CD4-positive, alpha-beta T cell treated with Interleukin-4 for 4 hours (primary cell): ENCODE measurements around the gene FRY.

Experiments
- DNase-seq: peaks from one replicate; pipeline ENCODE4 v3.0.0-alpha.2; 2020

FRY gene

DNA sequence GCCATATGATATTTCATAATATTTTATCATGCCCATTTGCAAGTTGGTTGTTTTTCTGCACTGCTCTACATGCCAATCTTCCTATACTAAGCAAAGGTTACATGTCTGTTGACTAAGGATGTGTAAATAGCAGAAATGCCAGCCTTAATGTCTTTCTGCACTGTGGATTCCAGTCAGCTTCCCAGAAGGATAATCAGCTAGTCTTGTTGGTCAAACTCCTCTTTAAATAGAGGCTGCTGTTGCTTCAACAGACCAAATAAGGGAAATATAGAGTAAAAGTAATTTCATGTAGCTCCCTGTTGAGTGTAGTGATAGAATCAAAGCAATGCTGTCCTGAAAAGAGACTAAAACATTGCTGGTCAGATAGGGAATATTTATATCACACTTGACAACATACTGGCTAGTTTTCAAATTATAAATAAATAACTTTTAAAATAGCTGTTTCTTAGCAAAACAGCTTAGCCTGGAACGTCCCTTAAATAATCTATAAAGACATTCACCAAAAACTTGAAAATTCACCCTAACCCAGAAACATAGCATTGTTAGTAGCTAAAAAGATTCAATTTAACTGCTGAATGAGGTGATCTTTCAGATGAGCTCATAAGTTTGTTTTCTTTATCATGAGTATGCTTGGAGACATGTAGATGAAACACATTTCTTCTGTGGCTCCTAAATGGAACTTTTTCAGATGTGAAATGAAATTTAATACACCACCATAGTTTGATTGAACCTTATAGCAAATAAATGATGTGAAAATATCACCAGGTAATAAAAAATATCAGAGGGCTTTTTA is 56.6 kb downstream of the FRY start:
- no peak for DNase-seq

DNA sequence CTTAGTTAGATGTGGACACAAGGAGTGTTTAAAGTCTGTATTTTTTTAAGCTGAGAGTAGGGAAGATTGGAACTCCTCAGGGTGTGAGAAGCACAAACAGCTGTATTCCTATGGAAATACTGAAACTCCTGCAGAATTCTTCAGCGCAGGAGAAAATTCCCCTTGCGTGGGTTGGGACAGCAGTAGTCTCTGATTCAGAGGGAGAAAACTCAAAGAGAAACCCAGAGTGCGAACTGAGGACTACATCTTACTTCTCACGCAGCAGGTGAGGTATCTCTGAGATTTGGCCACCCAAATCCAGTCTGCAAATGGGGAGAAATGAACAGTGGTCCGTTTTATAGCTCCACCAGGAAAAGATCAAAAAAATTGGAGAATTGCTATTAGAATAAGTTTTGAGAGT is 60.9 kb downstream of the FRY start:
- no peak for DNase-seq

GRCh38 chr13:32093006-32093405 is 61.4 kb downstream of the FRY start:
- no peak for DNase-seq

DNA sequence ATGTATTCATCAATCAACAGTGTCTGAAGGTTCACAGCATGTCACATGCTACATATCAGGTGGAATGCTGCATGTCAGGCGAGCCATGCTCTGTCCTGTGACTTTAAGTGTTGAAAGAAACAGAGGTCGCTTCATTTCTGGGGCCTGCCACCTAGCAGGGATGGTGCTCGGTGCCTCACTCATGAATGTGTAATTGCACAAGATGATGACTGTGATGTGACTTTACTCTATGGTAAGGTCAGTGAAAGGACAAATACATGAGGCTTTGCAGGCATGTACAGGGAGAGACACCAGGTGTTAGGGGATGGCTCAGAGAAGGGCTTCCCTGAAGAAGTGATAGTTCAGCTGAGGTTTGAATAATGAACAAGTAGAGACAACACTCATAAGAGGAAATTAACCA is 66.7 kb downstream of the FRY start:
- DNase-seq: no peak

DNA sequence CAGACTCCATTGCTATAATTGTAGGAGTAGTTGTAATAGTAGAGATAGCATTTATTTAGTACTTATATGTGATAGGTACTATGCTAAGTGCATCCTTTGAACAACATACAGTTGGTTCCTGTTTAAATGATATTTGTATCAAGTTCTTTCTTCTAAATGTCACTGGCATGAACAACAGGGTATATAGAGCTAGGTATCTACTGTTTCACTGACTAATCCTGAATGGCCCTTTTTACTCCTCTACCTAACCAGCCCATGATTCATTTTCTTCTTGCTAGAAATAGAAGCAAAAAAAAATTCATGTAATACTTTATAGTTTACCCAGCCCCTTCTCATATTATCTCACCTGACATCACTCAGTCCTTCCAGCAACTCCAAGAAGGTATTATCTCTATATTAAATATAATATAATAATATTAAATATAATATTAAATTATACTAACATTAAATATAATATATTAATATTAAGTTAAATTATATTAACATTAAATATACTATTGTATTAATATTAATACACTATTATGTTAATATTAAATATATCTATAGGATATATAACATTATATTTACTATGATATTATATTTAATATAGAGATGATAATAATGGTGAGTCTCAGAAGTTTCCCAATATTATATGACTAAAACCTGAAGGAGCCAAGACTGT is 74.2 kb downstream of the FRY start:
- no peak for DNase-seq

DNA sequence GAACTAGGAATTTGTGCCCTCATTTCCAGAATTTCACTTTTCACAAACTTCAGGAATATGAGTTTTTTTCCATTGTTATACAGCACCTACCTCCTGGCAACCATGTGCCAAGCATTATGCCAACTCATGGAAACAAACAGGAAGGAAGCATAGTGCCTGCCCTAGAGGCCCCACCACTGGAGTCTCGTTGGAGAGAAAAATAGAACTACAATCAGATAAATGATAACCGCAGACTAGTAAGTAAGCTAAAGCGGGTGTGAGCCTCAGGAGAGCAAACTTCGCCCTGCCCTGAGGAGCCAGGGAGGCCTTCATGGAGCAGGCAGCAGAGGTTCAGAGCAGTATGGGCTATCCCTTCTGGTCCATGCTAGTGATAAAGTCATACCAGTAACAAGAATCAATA is 75.9 kb downstream of the FRY start:
- DNase-seq: no peak

DNA sequence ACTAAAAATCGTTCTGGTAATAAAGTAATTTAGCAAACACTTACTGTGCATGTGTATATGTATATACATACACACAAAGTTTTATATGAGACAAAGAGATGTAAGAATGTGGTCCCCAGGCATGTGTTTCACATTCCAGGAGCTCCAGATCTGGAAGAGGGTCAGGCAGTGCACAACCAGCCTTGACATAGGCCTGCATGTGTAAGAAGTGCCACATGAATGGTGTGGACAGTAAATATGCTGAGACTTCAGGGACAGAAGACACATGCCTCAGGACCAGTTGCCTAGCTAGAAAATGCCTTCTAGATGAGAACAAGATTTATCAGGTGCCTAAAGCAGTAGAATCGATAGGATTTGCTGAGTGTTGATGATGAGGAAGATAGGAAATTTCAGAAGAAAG is 76.4 kb downstream of the FRY start:
- no peak for DNase-seq

- no peak for DNase-seq
These were observed 82.0 kb downstream of the FRY start for GRCh38 chr13:32113532-32113931.

GRCh38 chr13:32114284-32114950 is 82.8 kb downstream of the FRY start:
- DNase-seq: no peak

DNA sequence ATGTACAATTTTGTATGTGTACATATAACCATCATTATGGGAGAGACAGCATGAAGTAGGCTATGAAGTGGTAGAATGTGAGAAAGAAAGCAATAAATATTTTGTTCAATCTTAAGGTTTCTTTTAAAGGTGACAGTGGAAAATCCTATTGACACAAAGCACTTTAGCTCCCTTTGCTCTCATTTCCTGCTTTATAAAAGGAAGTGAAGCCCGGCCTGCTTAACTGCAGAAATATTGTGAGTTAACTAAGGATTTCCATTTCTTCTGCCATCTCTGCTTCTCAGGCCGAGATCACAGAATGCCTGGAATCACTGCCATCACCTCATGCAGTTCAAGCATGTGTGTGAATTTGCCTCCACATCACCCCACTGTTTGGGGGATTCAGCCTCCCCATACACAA is 83.5 kb downstream of the FRY start:
- no peak for DNase-seq

DNA sequence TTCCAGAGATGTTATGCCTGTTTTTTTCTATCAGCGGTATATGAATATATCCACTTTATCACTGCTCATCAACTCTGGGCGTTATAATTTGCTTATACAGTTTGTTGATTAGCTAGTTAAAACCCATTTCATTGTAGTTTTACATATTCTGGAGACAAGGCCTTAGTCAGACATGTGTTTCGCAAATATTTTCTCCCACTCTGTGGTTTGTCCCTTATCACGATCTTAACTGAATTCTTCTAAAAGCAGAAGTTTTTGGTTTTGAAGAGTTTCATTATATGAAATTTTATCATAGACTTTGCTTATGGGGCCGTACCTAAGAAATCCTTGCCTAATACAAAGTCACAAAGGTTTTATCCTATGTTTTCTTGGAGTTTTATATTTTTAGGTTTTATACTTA is 84.6 kb downstream of the FRY start:
- DNase-seq: no peak

- no peak for DNase-seq
These were observed 85.4 kb downstream of the FRY start for GRCh38 chr13:32117001-32117400.

- DNase-seq: no peak
These were observed 86.1 kb downstream of the FRY start for GRCh38 chr13:32117701-32118100.

DNA sequence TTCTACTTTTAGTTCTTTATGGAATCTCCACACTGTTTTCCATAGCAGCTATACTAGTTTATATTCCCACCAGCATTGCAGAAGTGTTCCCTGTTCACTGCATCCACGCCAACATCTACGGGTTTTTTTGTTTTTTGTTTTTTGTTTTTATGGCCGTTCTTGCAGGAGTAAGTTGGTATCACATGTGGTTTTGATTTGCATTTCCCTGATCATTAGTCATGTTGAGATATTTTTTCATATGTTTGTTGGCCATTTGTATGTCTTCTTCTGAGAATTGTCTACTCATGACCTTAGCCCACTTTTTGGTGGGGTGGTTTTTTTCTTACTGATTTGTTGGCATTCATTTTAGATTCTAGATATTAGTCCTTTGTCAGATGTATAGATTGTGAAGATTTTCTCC is 89.7 kb downstream of the FRY start:
- no peak for DNase-seq

- DNase-seq: no peak
These were observed 93.2 kb downstream of the FRY start for GRCh38 chr13:32124743-32125142.

DNA sequence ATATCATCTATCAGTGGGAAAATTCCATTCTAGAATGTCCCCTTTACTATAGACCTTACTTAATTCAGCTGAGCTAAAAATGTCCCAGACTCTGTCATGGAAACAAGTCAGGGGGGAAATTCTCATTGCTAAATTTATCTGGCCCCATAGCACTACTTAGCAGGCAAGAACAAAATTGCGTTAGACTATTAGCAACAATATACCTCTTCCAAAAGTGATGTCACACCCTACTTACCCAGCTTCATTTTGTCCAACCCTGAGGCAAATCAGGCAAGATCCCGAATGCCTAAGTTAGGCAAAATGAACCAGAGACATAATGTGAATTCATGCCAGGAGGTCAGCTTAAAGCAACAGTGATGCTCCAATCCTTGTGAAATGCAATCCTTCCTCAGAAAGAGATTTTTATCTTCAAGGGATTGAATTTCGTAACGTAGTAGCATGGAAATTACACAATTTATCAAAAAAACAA is 93.7 kb downstream of the FRY start:
- no peak for DNase-seq

- no peak for DNase-seq
These were observed 94.2 kb downstream of the FRY start for GRCh38 chr13:32125751-32126150.

DNA sequence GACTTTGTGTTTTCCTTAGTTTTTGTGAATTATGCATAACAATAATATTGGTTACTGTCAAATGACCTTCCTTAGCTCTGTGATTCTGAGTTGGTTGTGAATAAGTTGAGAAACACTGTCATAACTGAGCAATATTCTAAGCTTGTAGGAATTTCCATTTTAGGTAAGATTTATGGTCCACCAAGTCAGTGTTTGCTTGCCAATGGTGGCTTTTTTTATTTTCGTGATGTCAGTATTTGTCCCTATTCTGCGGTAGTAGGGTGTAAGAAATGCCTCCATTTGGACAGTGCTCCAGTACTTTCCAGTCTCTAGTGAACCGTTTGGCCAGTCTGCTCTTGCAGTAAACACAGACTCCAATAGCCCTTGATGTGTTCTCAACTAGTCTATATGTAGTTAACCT is 94.7 kb downstream of the FRY start:
- DNase-seq: no peak

- DNase-seq: no peak
These were observed 95.2 kb downstream of the FRY start for GRCh38 chr13:32126756-32127155.

DNA sequence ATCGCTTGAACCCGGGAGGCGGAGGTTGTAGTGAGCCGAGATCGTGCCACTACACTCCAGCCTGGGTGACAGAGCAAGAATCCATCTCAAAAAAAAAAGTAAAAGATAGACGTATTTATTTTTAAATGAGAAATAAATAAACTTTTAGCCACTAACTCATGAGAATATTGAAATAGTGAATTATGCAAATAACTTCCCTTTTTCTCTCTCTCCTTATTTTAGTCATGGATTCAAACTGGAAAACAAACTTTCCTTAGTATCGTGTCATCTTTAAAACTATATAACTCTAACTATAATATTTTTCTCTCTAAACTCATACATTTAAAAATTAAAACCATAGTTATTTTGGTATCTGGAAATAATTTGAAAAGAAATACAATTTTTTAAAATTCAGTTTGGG is 96.1 kb downstream of the FRY start:
- DNase-seq: no peak

DNA sequence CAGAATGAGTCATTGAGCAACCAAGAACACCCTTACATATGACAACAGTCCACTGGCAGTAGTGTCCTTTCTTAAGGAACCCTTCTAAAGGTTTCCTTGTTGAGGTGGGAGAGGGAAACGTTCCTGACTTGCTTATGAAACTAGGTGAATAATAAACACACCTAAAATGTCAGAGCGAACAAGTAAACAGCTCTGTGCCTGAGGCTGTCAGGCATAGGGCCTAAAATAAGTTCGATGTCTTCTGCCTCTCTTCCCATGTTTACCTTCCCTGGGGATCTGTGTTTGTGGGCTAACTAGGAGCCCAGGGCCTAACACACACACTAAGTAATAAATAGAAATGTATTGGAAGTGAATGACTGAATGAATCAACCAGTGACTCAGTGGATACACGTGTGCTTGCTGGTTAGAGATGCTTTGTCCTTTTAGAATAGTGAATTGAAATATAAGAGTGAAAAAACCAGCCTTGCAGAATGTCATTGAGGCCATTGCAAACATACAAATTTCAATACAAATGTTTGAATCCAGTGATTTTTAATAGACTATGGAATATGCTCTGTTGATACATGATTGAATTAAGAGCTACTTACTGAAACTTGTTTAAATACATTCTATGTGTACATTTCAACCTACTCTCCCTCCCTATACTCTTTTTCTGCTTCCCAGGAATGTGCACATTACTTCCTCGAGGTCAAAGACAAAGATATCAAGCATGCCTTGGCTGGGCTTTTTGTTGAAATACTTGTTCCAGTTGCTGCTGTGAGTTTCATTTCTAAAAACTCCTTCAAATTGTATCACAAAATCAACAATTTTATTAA is 102.9 kb downstream of the FRY start:
- DNase-seq: no peak

GRCh38 chr13:32135056-32135390 is 103.4 kb downstream of the FRY start:
- no peak for DNase-seq

GRCh38 chr13:32135655-32136054 is 104.1 kb downstream of the FRY start:
- DNase-seq: no peak
